ENCODE measurements around the gene TANC1.

DNA sequence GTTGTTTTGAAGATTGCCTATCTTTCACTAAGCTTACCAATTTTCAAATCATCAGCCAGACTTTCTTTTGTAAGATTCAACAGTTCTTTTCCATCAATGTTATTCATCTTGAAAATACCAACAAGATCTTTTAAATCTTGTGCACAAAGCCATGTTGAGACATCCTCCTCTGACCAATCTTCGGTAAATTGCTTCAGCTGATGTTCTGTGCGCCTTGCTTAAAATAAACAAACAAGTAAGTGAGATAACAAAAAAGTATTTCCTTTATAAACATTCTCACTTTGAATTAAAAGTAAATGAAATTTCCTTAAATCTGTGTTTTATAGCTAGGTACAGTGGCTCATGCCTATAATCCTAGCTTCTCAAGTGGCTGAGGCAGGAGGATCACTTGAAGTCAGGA lies 287.7 kb downstream of the TANC1 start:
- TF ChIP-seq CTCF (IDR thresholded peaks at IDR 0.05) (no peak), ZFX (IDR thresholded peaks at IDR 0.05; ENCODE audit: borderline replicate concordance) (no peak)
